Activated naive CD4-positive, alpha-beta T cell treated with anti-CD3 and anti-CD28 coated beads, Interleukin-2, amount 10 ng/mL, durations not matched to agents 7 days and 5 days (primary cell): ENCODE results near the gene PARVA.

Source experiments
- CTCF ChIA-PET: fragments of 350-600 bp; sonication (Branson Sonifier 250); formaldehyde crosslinking; loops from one replicate; lab custom pipeline; 2021; ENCODE audit warnings: antibody characterized with exemption; lab: Charles Lee
- DNase-seq: peaks from one replicate; pipeline ENCODE4 v3.0.0-alpha.2; 2020
- H3K27ac Mint-ChIP-seq: one replicate; pipeline ENCODE4 v1.8.0; 2021; ENCODE audit warnings: mild to moderate bottlenecking, moderate library complexity, mixed read lengths
- H3K27me3 Mint-ChIP-seq: one replicate; pipeline ENCODE4 v1.8.0; 2021; ENCODE audit warnings: mild to moderate bottlenecking, mixed read lengths
- H3K36me3 Mint-ChIP-seq: one replicate; pipeline ENCODE4 v1.8.0; 2021; ENCODE audit warnings: mixed read lengths
- H3K4me1 Mint-ChIP-seq: one replicate; pipeline ENCODE4 v1.8.0; 2021; ENCODE audit warnings: mixed read lengths
- H3K4me3 Mint-ChIP-seq: one replicate; pipeline ENCODE4 v1.8.0; 2021; ENCODE audit warnings: mild to moderate bottlenecking, moderate library complexity, mixed read lengths
- H3K9me3 Mint-ChIP-seq: one replicate; pipeline ENCODE4 v1.8.0; 2021; ENCODE audit warnings: mixed read lengths

Gene PARVA

GRCh38 chr11:12478743-12479142 lies 101.4 kb downstream of the PARVA start:
- Mint-ChIP-seq H3K9me3 (no peaks in the 10 kb centered on the region), H3K4me3 (no peak overlapping the region), H3K36me3 (no peaks in the 10 kb centered on the region), H3K27ac (no peak overlapping the region), H3K4me1 (no peaks in the 10 kb centered on the region), H3K27me3 (no peaks in the 10 kb centered on the region)
- no peak for DNase-seq
- CTCF ChIA-PET: no interaction called here

GRCh38 chr11:12480401-12480800 lies 103.0 kb downstream of the PARVA start:
- no peak overlapping the region for H3K27ac Mint-ChIP-seq
- no peak overlapping the region for H3K4me3 Mint-ChIP-seq
- CTCF ChIA-PET: no interaction called here
- H3K4me1 Mint-ChIP-seq: no peaks in the 10 kb centered on the region
- no peaks in the 10 kb centered on the region for H3K9me3 Mint-ChIP-seq
- H3K36me3 Mint-ChIP-seq: no peaks in the 10 kb centered on the region
- H3K27me3 Mint-ChIP-seq: no peaks in the 10 kb centered on the region
- DNase-seq: no peak

- H3K27ac Mint-ChIP-seq: no peak overlapping the region
- H3K4me1 Mint-ChIP-seq: no peaks in the 10 kb centered on the region
- DNase-seq: no peak
- H3K9me3 Mint-ChIP-seq: no peaks in the 10 kb centered on the region
- H3K36me3 Mint-ChIP-seq: no peaks in the 10 kb centered on the region
- peaks cover 4% of the 10 kb centered on the region for H3K27me3 Mint-ChIP-seq
- H3K4me3 Mint-ChIP-seq: no peak overlapping the region
- CTCF ChIA-PET: no interaction called here
Observed at GRCh38 chr11:12482839-12483238, 105.5 kb downstream of the PARVA start.

GRCh38 chr11:12483604-12484003 lies 106.2 kb downstream of the PARVA start:
- H3K4me1 Mint-ChIP-seq: no peaks in the 10 kb centered on the region
- no peak for DNase-seq
- H3K9me3 Mint-ChIP-seq: peaks cover under 1% of the 10 kb centered on the region
- no peaks in the 10 kb centered on the region for H3K36me3 Mint-ChIP-seq
- H3K4me3 Mint-ChIP-seq: no peak overlapping the region
- no peak overlapping the region for H3K27ac Mint-ChIP-seq
- H3K27me3 Mint-ChIP-seq: peaks cover 4% of the 10 kb centered on the region
- CTCF ChIA-PET: no interaction called here

- H3K4me3 Mint-ChIP-seq: no peak overlapping the region
Observed at GRCh38 chr11:12485328-12485727, 108.0 kb downstream of the PARVA start.

GRCh38 chr11:12489246-12489772 lies 111.9 kb downstream of the PARVA start:
- CTCF ChIA-PET: no interaction called here
- DNase-seq: no peak
- no peaks in the 10 kb centered on the region for H3K4me1 Mint-ChIP-seq

More at GRCh38 chr11:12485328-12485727, 108.0 kb downstream of the PARVA start:
- peaks cover 8% of the 10 kb centered on the region for H3K9me3 Mint-ChIP-seq
- no peak for DNase-seq
- H3K4me1 Mint-ChIP-seq: no peaks in the 10 kb centered on the region
- H3K36me3 Mint-ChIP-seq: no peaks in the 10 kb centered on the region
- peaks cover 4% of the 10 kb centered on the region for H3K27me3 Mint-ChIP-seq
- H3K27ac Mint-ChIP-seq: no peak overlapping the region
- CTCF ChIA-PET: no interaction called here

GRCh38 chr11:12494699-12495098 lies 117.3 kb downstream of the PARVA start:
- DNase-seq: no peak
- Mint-ChIP-seq H3K4me3 (no peak overlapping the region), H3K27me3 (peaks cover 8% of the 10 kb centered on the region), H3K36me3 (no peaks in the 10 kb centered on the region), H3K27ac (no peak overlapping the region), H3K9me3 (no peaks in the 10 kb centered on the region), H3K4me1 (no peaks in the 10 kb centered on the region)
- CTCF ChIA-PET: interaction anchor here (1.1 kb wide), 1 partner anchor 35 kb away, joined by 3 read pairs; no protein-coding TSS in a partner anchor

More at GRCh38 chr11:12489246-12489772, 111.9 kb downstream of the PARVA start:
- peaks cover 4% of the 10 kb centered on the region for H3K27me3 Mint-ChIP-seq
- H3K4me3 Mint-ChIP-seq: no peak overlapping the region
- peaks cover 8% of the 10 kb centered on the region for H3K9me3 Mint-ChIP-seq
- no peaks in the 10 kb centered on the region for H3K36me3 Mint-ChIP-seq
- H3K27ac Mint-ChIP-seq: no peak overlapping the region

GRCh38 chr11:12496181-12497025 lies 119.0 kb downstream of the PARVA start:
- H3K27ac Mint-ChIP-seq: no peak overlapping the region
- H3K4me3 Mint-ChIP-seq: no peak overlapping the region
- CTCF ChIA-PET: interaction anchor here (1.0 kb wide), 2 partner anchors 26 to 207 kb away, joined by 3 read pairs; no protein-coding TSS in a partner anchor

GRCh38 chr11:12497431-12497830 lies 120.1 kb downstream of the PARVA start:
- Mint-ChIP-seq H3K4me1 (no peaks in the 10 kb centered on the region), H3K36me3 (no peaks in the 10 kb centered on the region), H3K4me3 (no peak overlapping the region), H3K9me3 (no peaks in the 10 kb centered on the region), H3K27ac (no peak overlapping the region), H3K27me3 (peaks cover 8% of the 10 kb centered on the region)
- CTCF ChIA-PET: no interaction called here
- no peak for DNase-seq

More at GRCh38 chr11:12496181-12497025, 119.0 kb downstream of the PARVA start:
- no peak for DNase-seq
- Mint-ChIP-seq H3K4me1 (no peaks in the 10 kb centered on the region), H3K36me3 (no peaks in the 10 kb centered on the region), H3K9me3 (no peaks in the 10 kb centered on the region), H3K27me3 (peaks cover 8% of the 10 kb centered on the region)

GRCh38 chr11:12499071-12499470 lies 121.7 kb downstream of the PARVA start:
- H3K36me3 Mint-ChIP-seq: no peaks in the 10 kb centered on the region
- H3K27ac Mint-ChIP-seq: no peak overlapping the region
- H3K9me3 Mint-ChIP-seq: no peaks in the 10 kb centered on the region
- no peaks in the 10 kb centered on the region for H3K4me1 Mint-ChIP-seq
- CTCF ChIA-PET: no interaction called here
- peaks cover 8% of the 10 kb centered on the region for H3K27me3 Mint-ChIP-seq
- no peak overlapping the region for H3K4me3 Mint-ChIP-seq
- DNase-seq: no peak

GRCh38 chr11:12502046-12502445 lies 124.7 kb downstream of the PARVA start:
- CTCF ChIA-PET: no interaction called here
- H3K9me3 Mint-ChIP-seq: no peaks in the 10 kb centered on the region
- H3K4me1 Mint-ChIP-seq: no peaks in the 10 kb centered on the region
- H3K4me3 Mint-ChIP-seq: no peak overlapping the region
- H3K27me3 Mint-ChIP-seq: no peaks in the 10 kb centered on the region
- H3K27ac Mint-ChIP-seq: no peak overlapping the region
- DNase-seq: no peak
- no peaks in the 10 kb centered on the region for H3K36me3 Mint-ChIP-seq

- H3K36me3 Mint-ChIP-seq: no peaks in the 10 kb centered on the region
- no peak for DNase-seq
- no peaks in the 10 kb centered on the region for H3K27me3 Mint-ChIP-seq
- no peak overlapping the region for H3K27ac Mint-ChIP-seq
- H3K4me3 Mint-ChIP-seq: no peak overlapping the region
- no peaks in the 10 kb centered on the region for H3K4me1 Mint-ChIP-seq
- CTCF ChIA-PET: no interaction called here
- H3K9me3 Mint-ChIP-seq: no peaks in the 10 kb centered on the region
Observed at GRCh38 chr11:12503039-12503484, 125.7 kb downstream of the PARVA start.

- H3K4me3 Mint-ChIP-seq: no peak overlapping the region
- no peak for DNase-seq
- no peaks in the 10 kb centered on the region for H3K36me3 Mint-ChIP-seq
- H3K4me1 Mint-ChIP-seq: no peaks in the 10 kb centered on the region
- no peak overlapping the region for H3K27ac Mint-ChIP-seq
- CTCF ChIA-PET: no interaction called here
- no peaks in the 10 kb centered on the region for H3K9me3 Mint-ChIP-seq
- no peaks in the 10 kb centered on the region for H3K27me3 Mint-ChIP-seq
Observed at GRCh38 chr11:12503886-12504285, 126.5 kb downstream of the PARVA start.

- Mint-ChIP-seq H3K9me3 (no peaks in the 10 kb centered on the region), H3K36me3 (no peaks in the 10 kb centered on the region), H3K4me1 (no peaks in the 10 kb centered on the region), H3K27ac (no peak overlapping the region), H3K27me3 (peaks cover 8% of the 10 kb centered on the region), H3K4me3 (no peak overlapping the region)
- CTCF ChIA-PET: no interaction called here
- DNase-seq: no peak
Observed at GRCh38 chr11:12505183-12505582, 127.8 kb downstream of the PARVA start.

- H3K27ac Mint-ChIP-seq: no peak overlapping the region
- H3K36me3 Mint-ChIP-seq: no peaks in the 10 kb centered on the region
- CTCF ChIA-PET: no interaction called here
- no peak overlapping the region for H3K4me3 Mint-ChIP-seq
- no peak for DNase-seq
- H3K27me3 Mint-ChIP-seq: peaks cover 8% of the 10 kb centered on the region
- no peaks in the 10 kb centered on the region for H3K9me3 Mint-ChIP-seq
- H3K4me1 Mint-ChIP-seq: no peaks in the 10 kb centered on the region
Observed at GRCh38 chr11:12506404-12506921, 129.1 kb downstream of the PARVA start.
